Femur (tissue), 1 donor: ENCODE results near the gene HOXB3.
A peak's percentile ranks its signal among the peaks of the same experiment; 100 is the strongest.

Experiments used
- DNase-seq: peaks from one replicate; pipeline ENCODE4 v3.0.0-alpha.2; 2017

Gene HOXB3

DNA sequence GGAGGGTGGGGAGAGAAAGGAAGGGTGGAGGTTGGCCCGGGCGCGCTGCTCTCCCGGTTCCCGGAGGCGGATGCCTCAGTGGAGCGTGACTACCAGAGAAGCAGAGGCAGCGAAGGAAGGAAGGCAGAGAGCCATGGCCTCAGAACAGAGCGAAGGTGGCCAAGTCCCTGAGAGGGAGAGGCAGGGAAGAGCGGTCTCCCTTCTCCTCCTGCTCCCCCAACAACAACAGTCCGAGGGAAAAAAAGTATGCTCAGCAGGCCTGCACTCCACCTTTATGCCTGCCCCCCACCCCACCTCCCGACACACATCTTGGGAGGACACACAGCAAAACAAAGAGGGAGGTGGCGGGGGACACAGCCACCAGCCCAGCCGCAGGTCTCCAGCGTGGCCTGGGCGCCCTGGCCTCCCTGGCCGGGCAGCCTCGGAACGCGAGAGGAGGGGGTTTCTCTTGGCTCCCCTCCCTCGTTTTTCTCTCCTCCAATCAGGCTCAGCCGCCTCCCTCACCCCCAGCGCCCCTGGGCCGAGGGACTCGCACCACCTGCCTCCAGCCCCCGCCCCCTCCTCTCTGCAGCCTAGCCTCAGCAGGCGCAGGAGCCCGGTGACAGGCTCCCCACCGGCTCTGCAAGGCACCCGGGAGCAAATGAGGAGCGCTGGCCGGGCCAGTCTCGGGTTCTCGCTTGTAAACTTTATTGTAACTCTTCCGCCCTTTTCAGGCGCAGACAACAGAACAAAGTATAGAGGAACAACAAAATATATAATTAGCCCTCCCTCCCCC, 21.8 kb upstream of the HOXB3 start:
- no peak for DNase-seq

DNA sequence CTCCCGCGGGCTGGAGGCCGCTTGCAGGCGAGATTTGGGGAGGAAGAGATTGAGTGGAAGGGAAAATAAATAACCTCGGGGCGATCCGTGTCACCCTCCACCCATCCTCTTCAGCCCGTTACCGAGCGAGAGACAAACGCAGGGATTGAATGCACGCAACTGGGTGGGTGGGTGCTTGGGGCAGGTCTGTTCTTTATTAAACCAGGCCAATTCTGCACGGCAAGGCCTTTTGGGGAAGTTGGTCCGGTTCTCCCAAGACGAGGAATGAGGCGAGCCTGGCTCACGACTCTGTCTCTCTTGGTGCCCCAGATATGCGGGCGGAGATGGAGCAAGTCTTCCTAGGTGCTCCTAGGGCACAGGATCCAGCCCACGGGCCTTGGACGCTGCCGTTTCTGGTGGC, 21.2 kb upstream of the HOXB3 start:
- no peak for DNase-seq

DNA sequence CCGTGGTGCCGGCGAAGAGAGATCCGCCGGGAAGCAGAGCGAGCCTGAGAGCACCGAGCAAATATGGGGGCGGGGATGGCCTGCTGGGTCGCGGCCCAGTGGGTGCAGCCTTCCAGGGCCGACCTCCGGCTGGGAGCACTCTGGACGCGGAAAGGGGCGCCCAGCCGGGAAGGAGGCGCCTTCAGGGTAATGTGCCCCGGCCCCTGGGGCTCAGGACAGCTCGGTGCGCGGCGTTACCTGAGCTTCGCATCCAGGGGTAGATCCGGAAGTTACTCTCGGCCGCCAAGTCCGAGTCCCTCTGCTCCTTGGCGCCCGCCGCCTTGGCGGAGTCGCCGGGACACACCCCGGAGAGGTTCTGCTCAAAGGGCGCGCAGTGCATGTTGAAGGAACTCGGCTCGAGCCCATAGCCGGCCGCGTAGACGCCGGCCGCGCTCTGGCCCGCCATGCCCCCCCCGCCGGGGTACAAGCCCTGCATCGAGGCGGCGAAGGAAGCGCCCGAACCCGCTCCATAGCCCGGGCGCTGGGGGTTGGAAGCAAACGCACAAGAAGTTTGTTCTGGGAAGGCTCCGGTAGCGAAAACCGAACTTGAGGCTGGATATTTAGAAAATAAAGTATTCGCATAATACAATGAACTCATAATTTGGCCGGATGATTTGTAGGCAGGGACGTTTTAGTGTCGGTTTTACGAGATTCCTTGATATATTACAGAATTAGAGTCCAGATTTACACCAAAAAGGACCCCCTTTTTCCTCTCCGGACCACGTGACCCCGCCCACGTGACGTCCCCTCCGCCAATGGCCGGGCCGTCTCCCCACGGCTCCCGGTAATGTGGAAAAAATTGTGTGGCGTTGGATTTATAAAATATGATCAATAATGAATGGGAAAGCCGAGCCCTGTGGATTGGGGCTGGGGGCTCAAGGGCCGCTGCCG, 20.5 kb upstream of the HOXB3 start, which contains the start of gene HOXB7:
TSS of gene HOXB7 (minus strand) at position 736 of the 930 bp plus-strand sequence. CDS start at position 637, 99 bp downstream.
- peak; percentile 75 for DNase-seq

DNA sequence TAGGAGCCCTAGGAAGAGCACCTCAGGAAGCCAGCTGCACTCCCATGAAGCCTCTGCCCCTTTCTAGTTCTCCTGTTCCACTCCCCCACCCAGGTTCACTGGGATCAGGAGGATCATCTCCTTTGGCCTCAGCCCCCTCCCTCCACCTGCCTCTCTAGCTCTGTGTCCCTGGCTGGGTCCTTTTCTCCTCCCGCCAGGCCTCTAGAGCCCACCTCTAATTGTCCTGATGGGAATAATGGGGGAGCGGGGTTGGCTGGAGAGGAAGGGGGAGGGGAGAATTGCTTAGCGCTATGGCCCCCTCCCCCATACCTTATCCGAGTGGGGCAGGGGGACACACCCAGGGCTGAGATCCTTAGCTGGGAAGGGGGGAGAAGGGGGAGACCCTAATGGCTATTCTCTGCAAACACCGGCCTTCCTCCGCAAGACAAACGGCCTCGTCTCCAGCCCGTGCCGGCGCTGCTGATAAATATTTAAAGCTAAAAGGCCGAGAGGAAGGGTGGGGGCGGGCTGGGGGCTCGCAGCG, 19.8 kb upstream of the HOXB3 start:
- DNase-seq: no peak

DNA sequence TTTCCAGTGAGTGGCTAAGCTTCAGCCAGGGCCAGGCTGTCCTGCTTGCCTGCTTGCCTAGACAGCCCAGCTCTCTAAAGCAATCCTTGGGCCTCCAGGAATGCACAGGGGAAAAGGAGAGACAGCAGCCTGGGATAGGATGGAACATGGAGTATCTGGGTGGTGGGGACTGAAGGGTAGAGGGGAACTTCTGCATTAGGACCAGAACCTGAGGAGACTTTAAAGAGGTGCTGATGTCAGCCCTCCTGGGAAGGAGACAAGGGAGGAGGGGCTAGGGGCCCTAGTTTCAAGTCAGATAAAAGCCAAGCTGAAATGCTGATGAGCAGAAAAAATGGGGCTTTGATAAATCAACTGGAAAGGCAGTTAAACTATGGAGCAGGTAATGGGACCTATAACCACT, 19.0 kb upstream of the HOXB3 start:
- no peak for DNase-seq

DNA sequence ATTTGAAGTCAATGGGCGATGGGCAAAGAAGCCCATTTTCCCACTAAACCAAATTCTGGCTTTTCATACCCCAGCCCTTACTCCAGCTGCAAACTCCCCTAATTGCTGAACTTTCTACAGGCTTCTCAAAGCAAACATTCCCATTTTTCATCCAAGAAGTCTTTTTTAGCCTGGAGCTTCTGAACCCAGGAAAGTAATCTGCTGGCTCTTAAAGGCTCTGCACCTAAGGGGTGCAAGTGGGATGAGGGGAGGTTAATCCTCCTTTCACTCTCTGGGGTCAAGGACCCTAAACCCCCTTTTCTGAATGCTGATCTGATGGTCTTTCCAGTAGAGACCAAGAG, 18.4 kb upstream of the HOXB3 start:
- no peak for DNase-seq

DNA sequence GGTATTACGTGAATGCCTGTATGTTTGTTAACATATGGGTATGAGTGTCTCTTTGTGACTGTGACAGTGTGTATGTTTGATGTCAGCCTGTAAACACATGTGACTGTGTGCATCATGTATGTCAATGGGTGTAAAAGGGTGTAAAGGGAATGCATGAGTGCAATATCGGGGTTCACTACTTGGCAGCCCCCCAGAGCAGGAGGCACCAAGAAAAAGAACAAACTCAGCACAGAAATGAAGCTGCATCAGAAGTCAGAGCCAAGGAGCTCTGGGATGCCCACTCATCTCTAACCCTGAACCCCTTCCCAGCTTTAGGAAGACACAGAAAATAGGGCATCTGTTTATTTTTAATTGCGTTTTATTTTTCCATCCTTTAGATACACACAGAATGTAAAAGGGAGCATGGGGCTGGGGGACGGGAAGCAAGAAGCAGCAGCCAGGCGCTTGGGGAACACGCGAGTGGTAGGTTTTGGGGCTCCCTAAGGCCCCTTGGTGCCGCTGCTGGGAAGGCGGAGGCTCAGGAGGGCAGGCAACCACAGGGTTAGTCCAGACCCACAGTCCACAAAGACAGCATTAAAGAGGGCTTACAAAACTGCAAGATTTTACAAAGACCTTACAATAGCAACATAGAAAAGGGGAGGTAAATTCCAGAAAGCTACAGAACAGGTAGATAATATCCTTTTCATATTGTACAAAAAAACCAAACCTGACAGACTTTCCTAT, 17.0 kb upstream of the HOXB3 start:
- DNase-seq: no peak

DNA sequence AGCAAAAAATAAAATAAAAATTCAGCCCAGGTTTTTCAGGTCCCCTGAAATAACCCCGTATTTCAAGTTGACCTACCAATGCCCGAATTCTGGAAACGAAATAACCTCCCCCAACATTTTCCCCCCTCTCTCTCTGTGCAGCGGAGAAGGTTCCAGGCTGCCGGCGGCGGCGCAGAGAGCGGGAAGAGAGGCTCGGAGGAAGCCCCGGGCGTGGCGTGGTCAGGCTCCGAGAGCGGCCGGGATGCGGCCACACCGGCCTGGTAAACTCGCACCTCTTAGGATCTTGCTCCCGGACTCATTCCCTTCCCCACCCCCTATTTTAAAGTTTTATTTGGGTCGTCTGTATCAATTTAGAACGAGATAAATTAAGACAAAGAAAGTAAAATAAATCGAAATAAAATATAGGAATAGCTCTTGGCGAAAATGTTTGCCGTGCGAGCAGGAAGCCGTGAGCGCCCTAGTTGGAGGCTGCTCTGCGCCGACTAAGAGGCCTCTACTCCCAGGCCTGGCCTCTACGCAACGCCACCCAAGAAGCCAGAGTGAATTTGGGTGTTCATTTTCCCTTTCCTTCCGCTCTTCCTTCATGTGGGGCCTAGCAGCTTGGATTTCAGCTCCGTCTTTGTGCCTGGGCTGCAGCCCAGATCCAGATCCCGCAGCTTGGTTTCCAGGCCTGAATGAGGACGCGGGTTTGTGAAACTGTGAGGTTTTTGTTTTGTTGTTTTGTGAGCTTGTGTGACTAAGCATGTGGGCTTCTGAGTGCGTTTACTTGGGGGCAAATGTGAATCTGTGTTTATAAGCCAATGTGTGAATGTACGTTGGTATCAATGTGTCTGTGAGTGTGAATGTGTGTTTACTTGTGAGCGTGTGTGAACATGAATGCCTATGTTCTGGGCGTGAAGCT, 16.2 kb upstream of the HOXB3 start:
- no peak for DNase-seq

DNA sequence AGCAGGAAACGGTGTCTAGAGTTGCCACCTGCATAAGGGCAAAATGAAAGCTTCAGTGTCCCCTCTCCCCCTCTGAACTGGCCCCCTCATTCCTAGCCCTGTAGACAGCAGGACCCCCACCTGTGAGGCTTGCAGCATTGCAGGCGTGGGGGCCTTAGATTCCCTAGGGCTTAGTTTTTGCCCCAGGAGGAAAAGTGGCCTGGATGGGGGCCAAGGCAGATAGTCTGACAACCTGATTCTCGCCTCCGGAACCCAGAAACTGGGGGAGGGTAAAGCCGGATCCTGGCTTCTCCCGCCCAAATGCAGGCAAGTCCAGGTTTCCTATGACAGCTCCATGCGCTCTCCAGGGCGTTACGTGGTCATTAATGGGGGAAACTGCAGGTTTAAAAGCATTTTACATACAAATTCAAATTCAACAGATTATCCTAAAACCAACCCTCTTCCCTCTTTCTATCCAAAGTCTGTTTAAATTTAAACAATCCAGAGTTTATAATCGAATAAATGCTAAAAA, 15.4 kb upstream of the HOXB3 start:
- DNase-seq: no peak

DNA sequence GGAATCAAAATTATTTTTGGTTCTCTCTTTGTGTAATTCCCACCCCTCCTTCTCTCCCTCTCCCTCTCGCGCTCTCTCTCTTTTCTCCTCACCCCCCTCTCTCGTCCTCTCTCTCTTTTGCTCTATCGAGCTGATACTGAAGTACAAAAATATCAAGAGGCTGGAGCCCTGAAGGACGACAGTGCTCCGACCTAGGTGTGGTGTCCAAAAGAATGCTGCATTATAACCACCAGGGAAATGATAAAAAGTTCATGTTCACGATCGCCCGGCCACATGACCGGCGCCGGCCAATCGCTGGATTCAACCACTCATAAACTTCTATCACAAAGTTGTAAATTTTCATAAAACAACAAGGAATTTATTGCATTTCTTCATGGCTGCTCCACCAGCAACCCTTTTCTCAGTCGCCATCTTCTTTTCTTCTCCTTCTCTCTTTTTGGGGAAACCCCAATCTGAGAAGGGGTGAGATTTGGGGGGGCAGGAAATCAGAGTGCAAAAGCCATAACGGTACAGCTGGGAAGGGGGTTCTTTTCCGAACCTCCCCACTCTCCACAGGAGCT, 14.8 kb upstream of the HOXB3 start, which contains the start of gene HOXB6:
TSS of gene HOXB6 (minus strand) at position 217 of the 560 bp plus-strand sequence. CDS start 6,836 bp downstream, outside the sequence.
- no peak for DNase-seq

DNA sequence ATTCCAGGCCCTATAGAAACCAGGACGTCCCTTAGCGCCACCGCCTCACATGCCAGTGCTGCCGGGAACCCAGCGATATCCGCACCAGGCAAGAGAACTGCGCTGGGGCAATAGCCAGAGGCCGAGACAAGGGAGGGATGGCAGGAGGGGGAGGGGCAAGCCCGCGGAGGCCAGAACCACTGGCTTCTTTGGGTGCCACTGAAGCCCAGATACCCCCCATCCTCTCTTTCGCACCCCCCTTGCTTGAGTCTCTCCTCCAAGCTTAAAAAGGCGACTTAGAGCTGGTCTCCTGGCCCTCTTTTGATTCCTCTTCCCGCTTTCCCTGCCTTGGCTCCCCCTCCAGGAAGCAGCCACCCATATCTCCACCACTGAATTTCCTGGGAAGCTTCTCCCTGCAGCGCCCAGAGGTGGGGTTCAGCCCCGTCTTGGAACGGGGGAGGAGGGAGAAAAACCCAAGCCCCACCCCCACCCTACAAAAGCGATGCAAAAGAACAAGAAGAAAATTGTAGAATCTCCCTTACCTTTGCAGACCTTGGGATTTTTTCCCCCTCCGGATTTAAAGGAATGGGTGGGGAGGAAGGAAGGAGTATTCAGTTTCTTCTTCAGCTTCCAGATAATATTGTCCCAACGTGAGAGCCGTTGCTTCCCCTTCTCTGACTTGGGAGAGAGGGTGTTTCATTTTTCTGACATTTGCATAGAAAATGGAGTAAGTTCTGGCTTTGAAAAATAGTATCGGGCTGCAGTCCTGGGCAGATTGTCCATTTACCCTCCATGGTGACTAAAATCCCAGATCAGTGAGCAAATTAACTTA, 14.1 kb upstream of the HOXB3 start:
- no peak for DNase-seq

DNA sequence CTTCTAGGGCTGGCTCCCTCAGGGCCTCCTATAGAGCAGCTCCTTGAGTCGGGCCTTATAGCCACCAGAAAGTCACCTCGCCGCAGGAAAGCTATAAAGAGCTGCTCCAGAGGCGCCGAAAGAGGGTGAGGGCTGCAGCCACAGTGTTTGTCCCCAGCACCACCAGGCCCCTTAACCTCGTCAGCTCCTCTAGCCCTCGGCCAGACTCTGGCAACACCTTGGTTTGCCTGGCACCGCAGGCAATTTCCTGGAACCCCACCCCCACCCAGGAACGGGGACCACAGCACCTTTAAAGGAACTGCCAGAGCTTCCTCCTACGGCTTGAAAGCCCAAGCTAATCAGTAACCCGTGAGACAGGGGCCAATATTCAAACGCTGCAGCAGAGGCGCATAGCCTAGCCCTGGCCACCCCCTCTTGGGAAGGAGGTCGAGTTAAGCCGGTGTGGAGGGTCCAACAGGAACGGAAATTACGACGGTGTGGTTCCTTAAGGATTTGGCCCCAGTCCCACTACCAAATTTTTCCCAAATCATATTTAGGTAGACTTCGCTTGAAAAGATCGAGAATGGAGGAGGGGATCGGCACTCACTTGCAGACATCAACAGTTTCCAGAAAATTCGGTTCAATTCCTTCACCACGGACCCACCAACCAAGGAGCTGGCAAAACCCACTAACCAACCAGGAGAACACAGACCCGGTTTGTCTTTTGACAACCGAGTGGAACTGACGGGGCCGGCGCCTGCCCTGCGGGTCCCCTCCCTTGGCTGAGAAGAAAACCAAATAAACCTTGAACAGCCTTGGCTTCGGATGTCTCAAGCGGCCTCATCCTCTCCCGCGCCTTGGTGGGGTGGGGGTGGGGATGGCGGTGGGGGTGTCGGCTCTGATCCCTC, 11.7 kb upstream of the HOXB3 start:
- no peak for DNase-seq

DNA sequence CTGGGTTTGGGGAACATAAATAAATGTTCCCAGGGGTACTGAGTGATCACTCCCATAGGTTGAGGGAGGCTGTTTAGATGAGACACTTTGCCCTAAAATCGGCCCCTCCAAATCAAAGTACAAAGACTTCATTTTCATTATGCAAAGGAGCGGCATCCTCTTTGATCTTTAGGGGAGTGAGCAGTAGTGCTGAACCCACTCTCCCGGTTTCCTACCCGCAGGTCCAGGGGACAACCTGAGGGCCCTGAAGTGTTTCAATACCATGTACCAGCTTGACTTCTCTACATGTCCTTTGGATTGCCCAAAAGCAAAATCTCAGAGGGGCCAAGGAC, 11.1 kb upstream of the HOXB3 start:
- DNase-seq: no peak

DNA sequence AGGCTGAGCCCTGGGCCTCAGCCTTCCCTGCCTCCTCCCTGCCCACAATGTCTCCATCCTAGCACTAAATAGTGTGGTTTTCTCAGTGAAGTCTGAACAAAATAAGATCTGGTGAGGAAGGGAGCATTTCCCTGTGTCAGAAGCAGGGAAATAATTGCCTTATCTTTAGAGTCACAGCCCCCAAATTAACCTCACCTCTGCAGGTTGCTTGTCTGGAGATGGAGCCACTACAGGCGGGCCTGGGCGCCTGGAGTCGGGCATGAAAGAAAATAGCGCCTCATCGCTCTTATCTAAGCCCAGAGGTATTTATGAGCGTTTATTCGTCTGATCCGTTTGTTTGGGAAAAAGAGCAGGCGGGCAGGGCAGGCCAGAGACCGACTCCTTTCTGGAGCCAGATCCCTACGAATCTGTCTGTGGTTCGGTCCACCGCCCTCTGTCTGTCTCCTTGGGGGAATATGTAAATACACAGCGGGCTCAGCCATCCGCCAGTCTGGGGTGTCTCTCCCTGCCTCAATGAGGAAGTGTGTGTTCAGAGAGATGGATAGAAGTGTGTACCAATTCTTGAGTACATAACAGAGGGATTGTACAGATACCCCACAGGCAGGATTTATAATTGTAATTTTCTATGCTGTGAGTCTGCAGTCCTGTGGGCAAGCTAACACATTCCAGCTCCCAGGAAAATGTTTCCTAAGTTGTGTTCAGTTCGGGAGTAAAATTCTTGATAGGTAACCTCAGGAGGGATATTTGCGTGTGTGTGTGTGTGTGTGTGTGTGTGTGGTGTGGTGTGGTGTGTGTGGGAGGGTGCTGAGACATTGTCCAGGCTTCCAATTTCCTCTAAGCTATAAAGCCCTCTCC, 10.4 kb upstream of the HOXB3 start:
- no peak for DNase-seq

DNA sequence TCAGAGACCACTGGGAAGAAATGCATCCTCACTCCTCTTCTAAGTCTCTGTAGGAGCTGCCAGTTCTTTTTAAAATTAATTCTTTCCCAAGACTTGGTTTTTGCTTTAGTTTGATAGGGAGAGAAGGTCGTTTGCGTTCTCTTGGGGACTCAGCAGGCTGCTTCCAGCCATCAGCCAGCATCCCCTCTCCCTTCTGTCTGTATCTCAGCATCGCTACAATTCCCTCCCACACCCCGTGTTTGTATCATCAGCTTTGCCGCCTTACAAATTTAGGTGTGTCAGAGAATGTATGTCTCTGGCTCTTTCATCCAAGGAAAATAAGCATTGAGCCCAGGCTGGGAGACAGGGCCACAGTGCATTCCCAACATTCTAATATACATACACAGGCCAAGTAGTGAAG, 9.3 kb upstream of the HOXB3 start:
- DNase-seq: no peak

DNA sequence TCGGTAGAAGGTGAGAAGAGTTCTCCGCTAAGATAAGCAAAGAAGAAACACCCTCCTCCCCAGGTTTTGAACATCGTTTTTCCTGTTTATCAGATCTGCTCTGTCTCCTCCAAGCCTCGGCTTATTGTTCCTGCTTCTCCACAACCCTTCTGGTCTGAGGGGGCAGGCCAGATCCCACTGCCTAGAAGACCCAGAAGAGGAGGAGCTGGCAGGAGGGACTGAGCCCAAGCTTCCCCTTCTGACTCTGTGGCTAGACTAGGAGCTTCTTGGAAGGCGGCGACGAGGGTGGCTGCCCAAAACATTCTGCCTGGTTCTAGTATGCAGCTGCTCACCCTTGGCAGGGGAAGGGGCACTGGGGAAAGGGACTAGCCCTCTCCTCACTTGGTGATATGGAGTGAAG, 8.7 kb upstream of the HOXB3 start:
- DNase-seq: no peak

DNA sequence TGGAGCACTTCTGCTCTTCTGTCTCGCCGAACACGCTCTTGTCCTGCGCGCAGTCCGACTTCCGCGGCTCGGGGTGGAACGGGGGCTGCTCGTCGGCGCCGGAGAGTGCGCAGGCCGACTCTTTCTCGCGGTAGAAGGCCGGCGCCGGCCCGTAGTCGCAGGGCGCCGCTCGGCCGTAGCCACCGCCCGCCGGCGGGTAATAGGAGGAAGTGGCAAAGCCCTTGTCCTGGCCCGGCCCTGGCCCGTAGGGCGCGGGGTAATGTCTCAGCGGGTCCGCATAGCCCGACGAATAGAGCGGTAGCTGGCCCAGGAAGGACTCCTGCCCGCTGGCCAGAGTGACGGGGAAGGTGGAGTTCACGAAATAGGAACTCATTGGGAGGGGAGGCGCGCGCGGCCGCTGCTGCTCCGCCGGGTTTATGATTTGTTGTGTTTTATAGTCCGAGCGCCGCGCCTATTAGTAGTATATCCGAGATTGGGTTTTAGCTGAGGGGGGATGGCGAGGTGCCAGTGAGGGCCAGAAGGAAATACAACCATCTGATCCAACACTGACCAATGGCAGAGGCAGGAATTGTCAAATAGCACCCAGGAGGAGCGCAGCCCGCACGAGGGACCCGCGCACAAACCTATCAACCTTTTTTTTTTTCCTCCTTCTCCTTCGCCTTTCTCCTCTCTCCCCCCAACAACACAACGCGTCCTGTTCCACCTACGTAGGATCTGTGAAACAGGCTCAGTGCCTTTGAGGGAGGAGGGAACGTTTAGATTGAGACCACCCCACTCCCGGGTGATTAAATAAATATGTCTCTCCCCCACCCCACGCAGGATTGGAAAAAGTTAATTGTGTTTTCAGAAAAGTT, 8.0 kb upstream of the HOXB3 start:
- no peak for DNase-seq

DNA sequence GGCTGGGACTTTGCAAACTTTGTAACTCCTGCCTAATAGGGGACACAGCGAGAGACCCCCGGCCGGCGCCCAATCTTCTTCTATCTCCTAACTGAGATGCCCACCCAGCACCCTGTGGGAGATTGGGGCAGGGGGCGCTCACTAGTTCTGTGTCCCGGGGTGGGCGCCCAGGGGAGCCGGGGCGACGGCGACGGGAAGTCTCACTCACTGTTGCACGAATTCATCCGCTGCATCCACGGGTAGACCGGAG, 7.4 kb upstream of the HOXB3 start:
- DNase-seq: no peak
